Endodermal cell (in vitro differentiated cells): ENCODE data around the gene EFNB2. TPM values are rescaled to one million over a fixed set of nuclear protein-coding genes. Genes with fewer than 3 reads are reported as not detected.

Source experiments
- DNase-seq: peaks from one replicate; pipeline ENCODE4 v3.0.0-alpha.2; 2017
- H3K27ac ChIP-seq: 2 replicates; pipeline ENCODE4 v1.5.1; 2013; ENCODE audit warnings: mild to moderate bottlenecking, low read depth, low read length, moderate library complexity
- H3K27me3 ChIP-seq: 2 replicates; pipeline ENCODE4 v1.6.1; 2013; ENCODE audit warnings: mild to moderate bottlenecking, low read length, moderate library complexity; ENCODE audit not compliant: insufficient read depth, control insufficient read depth, poor library complexity, severe bottlenecking
- H3K36me3 ChIP-seq: 2 replicates; pipeline ENCODE4 v1.7.0; 2013; ENCODE audit warnings: mild to moderate bottlenecking, low read length, moderate library complexity; ENCODE audit not compliant: control insufficient read depth, insufficient read depth
- H3K4me1 ChIP-seq: one replicate; pipeline ENCODE4 v1.7.0; 2013; ENCODE audit warnings: low read length; ENCODE audit not compliant: control insufficient read depth, insufficient read depth
- H3K4me3 ChIP-seq: 2 replicates; pipeline ENCODE4 v1.5.1; 2013; ENCODE audit warnings: mild to moderate bottlenecking, low read length, moderate library complexity
- H3K9ac ChIP-seq: 2 replicates; pipeline ENCODE4 v1.6.1; 2013; ENCODE audit warnings: mild to moderate bottlenecking, low read length, moderate library complexity; ENCODE audit not compliant: poor library complexity, severe bottlenecking; ENCODE audit errors: extremely low read depth
- H3K9me3 ChIP-seq: 2 replicates; pipeline ENCODE4 v1.6.1; 2013; ENCODE audit warnings: mild to moderate bottlenecking, low read length, moderate library complexity; ENCODE audit not compliant: control insufficient read depth
- H3K27ac Mint-ChIP-seq: 2 replicates; pipeline ENCODE4 v1.8.0; 2020; ENCODE audit warnings: mixed read lengths
- H3K27me3 Mint-ChIP-seq: 2 replicates; pipeline ENCODE4 v1.8.0; 2021; ENCODE audit warnings: mild to moderate bottlenecking, mixed read lengths; ENCODE audit not compliant: insufficient read depth
- H3K36me3 Mint-ChIP-seq: 2 replicates; pipeline ENCODE4 v1.8.0; 2020; ENCODE audit warnings: low read depth, mixed read lengths
- H3K4me1 Mint-ChIP-seq: 2 replicates; pipeline ENCODE4 v1.8.0; 2020; ENCODE audit warnings: mixed read lengths
- H3K4me3 Mint-ChIP-seq: 2 replicates; pipeline ENCODE4 v1.8.0; 2020; ENCODE audit warnings: mild to moderate bottlenecking, moderate library complexity, mixed read lengths
- H3K9me3 Mint-ChIP-seq: 2 replicates; pipeline ENCODE4 v1.8.0; 2020; ENCODE audit warnings: mild to moderate bottlenecking, mixed read lengths
- CTCF ChIP-seq: fragments of 200-600 bp; sonication (generic); conservative IDR thresholded peaks from 2 replicates; pipeline ENCODE4 v1.5.0; 2021; ENCODE audit warnings: antibody characterized with exemption, mild to moderate bottlenecking
- WGBS, 2 experiments: methylation state at CpG; one replicate each; pipeline versions ENCODE4 v1.1.5 to v1.1.7; 2013; ENCODE audit warnings: missing lambda C conversion rate in 2 of 2, mixed read lengths in 1 of 2; ENCODE audit not compliant: insufficient coverage in 1 of 2, insufficient read length in 1 of 2; 5-methylcytosine and 5-hydroxymethylcytosine counted together
- total RNA-seq, 2 donors: library from RNA; stranded (reverse); fragmentation: NEBNext Ultra II Directional in 1 of 2; extraction: Animal tissue kit (Norgen Biotek cat#: 25700) in 1 of 2; gene quantifications; 2 replicates in 1 of 2; 3 replicates in 1 of 2; pipeline ENCODE4 v1.2.1, GENCODE V29; 2021

The EFNB2 gene
- total RNA-seq, 2 donors from 2014 or later: 0.84 to 3.1 TPM

GRCh38 chr13:106481919-106482318 is 53.5 kb downstream of the EFNB2 start:
- H3K4me3 Mint-ChIP-seq: no peak overlapping the region
- WGBS, 2 experiments: 94 to 96% methylated on average over 4 of the region's 4 CpGs
- H3K27me3 Mint-ChIP-seq: peaks cover 14% of the 10 kb centered on the region

GRCh38 chr13:106480351-106480910 is 55.0 kb downstream of the EFNB2 start:
- Mint-ChIP-seq H3K9me3 (no peaks in the 10 kb centered on the region), H3K4me1 (peaks cover 7% of the 10 kb centered on the region), H3K4me3 (no peak overlapping the region), H3K27ac (no peak overlapping the region), H3K27me3 (peaks cover 24% of the 10 kb centered on the region), H3K36me3 (no peaks in the 10 kb centered on the region)
- Histone ChIP-seq H3K9ac (no peak overlapping the region), H3K36me3 (no peaks in the 10 kb centered on the region), H3K4me3 (no peak overlapping the region), H3K9me3 (peaks cover 6% of the 10 kb centered on the region), H3K4me1 (no peaks in the 10 kb centered on the region), H3K27me3 (no peaks in the 10 kb centered on the region), H3K27ac (no peak overlapping the region)
- 99 to 100% methylated on average over 3 to 5 of the region's 5 CpGs for WGBS, 2 experiments
- DNase-seq: no peak
- no peak for TF ChIP-seq CTCF

More at GRCh38 chr13:106481919-106482318, 53.5 kb downstream of the EFNB2 start:
- H3K27me3 ChIP-seq: no peaks in the 10 kb centered on the region
- H3K36me3 Mint-ChIP-seq: no peaks in the 10 kb centered on the region
- no peak overlapping the region for H3K27ac ChIP-seq
- no peaks in the 10 kb centered on the region for H3K4me1 ChIP-seq
- no peaks in the 10 kb centered on the region for H3K36me3 ChIP-seq
- H3K9me3 Mint-ChIP-seq: no peaks in the 10 kb centered on the region
- H3K4me3 ChIP-seq: no peak overlapping the region
- TF ChIP-seq CTCF: no peak
- H3K27ac Mint-ChIP-seq: no peak overlapping the region
- H3K4me1 Mint-ChIP-seq: no peaks in the 10 kb centered on the region
- no peak overlapping the region for H3K9ac ChIP-seq
- peaks cover 6% of the 10 kb centered on the region for H3K9me3 ChIP-seq
- DNase-seq: no peak

- 92 to 93% methylated on average over 12 to 15 of the region's 15 CpGs for WGBS, 2 experiments
- no peak for TF ChIP-seq CTCF
- Histone ChIP-seq H3K4me1 (no peaks in the 10 kb centered on the region), H3K36me3 (no peaks in the 10 kb centered on the region), H3K27ac (no peak overlapping the region), H3K4me3 (no peak overlapping the region), H3K9me3 (peaks cover 6% of the 10 kb centered on the region), H3K27me3 (no peaks in the 10 kb centered on the region), H3K9ac (no peak overlapping the region)
- H3K27ac Mint-ChIP-seq: peak overlapping the region; percentile 20
- no peak for DNase-seq
- no peak overlapping the region for H3K4me3 Mint-ChIP-seq
- no peaks in the 10 kb centered on the region for H3K9me3 Mint-ChIP-seq
- peaks cover 24% of the 10 kb centered on the region for H3K27me3 Mint-ChIP-seq
- peaks cover 10% of the 10 kb centered on the region for H3K4me1 Mint-ChIP-seq
- H3K36me3 Mint-ChIP-seq: no peaks in the 10 kb centered on the region
These were observed 55.5 kb downstream of the EFNB2 start for GRCh38 chr13:106479929-106480328.
